Stimulated activated CD4-positive, alpha-beta T cell treated with anti-CD3 and anti-CD28 coated beads, Interleukin-1b, Interleukin-23, amount 100 ng/mL, for 24 hours (primary cell): ENCODE measurements around the gene SGF29.
"Not testable (repeated sequence)": the region's sequence is repeated elsewhere in the genome, so short reads cannot be mapped to it uniquely, and the experiment has no call there.

Source experiments
- DNase-seq, 4 experiments: peaks; one replicate each; pipeline ENCODE4 v3.0.0-alpha.2; 2020; ENCODE audit warnings: low read depth in 4 of 4, low spot score in 1 of 4

SGF29 gene

DNA sequence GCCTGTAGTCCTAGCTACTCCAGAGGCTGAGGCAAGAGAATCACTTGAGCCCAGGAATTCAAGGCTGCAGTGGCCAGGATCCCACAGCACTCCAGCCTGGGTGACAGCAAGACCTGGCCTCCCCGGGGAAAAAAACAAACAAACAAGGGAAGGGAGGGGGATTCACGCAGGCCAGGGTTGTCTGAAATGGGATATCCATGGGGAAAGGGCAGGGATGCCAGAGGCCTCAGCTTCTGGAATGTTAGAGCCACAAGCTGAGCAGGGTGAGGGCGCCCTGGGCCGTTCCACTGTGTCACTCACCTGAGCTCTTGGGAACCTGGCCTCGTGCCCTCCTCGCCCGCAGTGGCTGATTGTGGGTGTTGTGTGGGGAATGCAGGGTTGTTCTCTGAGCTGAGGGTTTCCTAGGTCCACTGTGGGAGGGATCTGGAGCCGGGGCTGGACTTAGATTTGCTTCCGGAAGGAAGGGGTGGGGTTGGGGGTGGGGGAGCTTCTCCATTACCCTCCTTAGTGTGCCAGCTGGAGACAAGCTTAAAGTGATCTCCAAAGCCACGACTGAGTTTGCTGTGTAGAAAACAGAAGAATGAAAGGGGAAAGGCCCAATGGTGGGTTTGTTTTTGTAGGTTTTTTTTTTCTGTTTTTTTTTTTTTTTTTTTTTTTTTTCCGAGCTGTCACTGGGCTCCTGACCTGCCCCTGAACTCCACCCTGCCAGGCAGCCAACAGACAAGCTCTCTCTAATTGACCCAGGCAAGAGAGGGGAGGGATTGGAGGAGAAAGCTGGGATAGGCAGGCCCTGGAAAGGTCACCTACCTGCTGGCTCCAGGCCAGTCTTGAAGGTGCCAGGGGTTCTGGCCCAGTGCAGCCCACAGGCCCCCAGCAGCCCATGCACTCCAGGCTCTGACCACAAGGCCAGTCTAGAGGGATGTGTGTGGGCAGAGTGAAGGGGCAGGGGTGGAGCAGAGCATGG, 56.2 kb downstream of the SGF29 start, which contains the start of gene SULT1A1:
Gene SULT1A1 (minus strand): TSS at position 414 of the 964 bp plus-strand sequence. CDS start 1,189 bp downstream, outside the sequence.
- no peak for DNase-seq

DNA sequence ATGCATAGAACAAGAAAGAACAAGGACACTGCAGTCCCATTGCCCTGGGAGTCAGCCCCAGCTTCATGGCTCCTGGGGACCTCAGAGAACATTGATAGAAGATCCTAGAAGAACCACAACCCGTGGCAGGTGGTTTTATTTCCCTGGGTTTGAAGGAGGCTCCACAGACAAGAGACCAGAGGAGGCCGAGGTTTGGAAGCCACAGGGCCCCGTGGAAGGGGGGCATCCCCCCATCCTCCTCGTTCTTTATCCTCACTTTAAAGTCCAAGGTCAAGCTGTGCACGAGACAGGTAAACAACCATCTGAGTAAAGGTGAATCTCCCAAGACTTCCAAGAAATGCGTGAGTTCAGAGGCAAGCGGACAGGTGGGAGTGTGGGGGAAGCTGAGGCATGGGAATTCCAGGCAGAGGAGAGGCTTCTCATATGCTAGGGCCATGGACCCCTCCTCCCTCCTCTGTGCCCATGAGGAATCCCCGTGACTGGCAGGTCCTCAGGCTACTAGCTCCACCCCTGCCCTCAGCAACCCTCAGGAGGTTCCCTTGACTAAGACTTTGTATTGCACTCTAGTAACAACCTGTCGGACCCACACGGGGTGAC, 57.0 kb downstream of the SGF29 start:
- no peak for DNase-seq

DNA sequence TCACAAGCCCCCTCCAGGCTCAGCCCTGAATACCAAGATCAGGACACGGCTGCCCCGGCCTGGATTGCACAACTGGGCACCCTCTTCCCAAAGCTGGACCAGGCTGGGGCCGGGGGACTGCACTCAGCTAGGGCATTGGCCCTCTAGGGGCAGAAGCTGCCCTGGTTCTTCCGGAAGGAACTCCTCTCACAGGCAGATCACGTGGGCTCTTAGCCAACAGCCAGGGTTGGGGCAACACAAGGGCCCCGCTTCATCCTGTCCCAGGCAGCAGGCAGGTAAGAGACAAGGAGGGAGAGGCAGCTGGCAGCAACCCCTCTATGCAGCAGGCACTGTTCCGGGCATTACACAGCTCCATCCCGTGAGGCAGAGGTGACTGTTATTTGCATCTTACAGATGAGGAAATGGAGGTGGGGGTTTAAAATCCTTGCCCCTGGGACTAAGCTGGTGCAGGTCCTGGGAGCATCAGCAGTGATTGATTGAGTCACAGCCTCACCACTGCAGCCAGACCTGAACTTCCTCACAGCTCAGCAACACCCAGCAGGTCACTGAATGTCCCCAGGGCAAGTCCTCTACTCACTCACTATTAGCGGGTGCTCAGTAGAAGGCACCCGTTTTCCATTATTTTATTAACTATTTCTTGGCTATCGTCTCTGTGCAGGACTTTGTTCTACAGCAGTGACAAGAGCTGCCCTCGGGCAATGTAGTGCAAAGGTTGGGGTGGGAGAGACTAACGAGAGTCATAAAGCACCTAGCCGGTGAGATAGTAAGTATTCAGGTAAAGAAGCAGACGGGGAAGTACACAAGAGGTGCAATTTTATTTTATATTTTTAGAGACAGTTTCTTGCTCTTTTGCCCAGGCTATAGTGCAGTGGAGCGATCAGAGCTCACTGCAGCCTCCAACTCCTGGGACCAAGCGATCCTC, 58.9 kb downstream of the SGF29 start:
- DNase-seq: not testable (repeated sequence)

DNA sequence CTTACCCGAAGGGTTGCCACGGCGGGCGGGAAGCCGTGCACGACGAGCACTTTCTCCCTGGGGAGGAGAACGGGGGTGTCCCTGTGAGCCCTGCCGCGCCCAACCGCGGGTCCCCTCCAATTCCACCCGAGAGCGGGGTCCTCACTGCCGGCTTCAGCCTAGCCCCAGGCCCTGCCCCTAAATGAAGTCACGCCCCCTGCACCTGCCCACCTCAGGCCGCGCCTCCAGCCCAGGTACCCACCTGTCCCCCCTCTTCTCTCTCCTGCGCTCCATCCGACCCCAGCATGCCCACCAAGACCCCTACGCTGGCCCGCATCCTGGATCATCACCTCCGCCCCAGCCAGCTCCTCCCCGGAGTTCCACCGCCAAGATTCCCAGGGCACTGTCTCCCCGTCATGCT, 60.2 kb downstream of the SGF29 start:
- not testable (repeated sequence) for DNase-seq

DNA sequence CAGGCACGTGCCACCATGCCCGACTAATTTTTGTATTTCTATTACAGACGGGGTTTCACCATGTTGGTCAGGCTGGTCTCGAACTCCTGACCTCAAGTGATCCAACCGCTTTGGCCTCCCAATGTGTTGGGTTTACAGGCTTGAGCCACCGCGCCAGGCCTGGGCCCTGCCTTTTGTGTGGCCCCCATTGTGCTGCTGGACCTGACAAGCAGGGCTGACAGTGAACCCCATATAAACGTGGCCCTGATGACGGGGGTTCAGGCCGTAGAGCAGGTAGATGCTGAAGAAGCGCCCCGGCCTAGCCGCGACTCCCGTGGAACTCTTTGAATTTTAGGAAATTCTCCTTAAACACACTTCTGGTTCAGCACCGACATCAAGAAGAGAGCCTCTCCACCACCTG, 60.8 kb downstream of the SGF29 start:
- not testable (repeated sequence) for DNase-seq

DNA sequence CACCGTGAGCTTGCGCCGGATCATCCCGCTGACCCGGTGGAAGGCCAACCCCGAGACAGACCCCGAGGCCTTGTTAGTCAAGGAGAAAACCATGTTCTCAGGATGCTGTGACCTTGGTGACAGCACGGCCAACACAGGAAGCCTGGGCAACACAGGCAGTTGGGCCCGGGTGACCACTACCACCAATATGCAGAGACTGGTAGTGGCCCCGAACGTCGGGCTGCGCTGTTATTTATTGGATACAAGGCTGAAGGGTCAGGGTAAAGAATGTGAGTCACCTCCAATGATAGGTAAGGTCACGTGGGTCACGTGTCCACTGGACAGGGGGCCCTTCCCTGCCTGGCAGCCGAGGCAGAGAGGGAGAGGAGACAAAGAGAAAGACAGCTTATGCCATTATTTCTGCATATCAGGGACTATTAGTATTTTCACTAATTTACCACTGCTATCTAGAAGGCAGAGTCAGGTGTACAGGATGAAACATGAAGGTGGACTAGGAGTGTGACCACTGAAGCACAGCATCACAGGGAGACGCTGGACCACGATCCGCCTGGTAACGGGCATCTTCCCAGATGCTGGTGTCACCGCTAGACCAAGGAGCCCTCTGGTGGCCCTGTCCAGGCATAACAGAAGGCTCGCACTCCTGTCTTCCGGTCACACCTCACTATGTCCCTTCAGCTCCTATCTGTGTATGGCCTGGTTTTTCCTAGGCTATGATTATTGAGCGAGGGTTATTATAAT, 61.9 kb downstream of the SGF29 start:
- not testable (repeated sequence) for DNase-seq

DNA sequence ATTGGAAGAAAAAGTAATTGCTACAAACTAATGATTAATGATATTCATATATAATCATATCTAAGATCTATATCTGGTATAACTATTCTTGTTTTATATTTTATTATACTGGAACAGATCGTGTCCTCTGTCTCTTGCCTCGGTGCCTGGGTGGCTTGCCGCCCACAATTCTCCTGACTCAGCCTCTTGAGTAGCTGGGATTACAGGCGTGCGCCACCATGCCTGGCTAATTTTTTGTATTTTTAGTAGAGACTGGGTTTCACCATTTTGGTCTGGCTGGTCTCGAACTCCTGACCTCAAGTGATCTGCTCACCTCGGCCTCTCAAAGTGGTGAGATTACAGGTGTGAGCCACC, 62.5 kb downstream of the SGF29 start:
- DNase-seq: not testable (repeated sequence)

DNA sequence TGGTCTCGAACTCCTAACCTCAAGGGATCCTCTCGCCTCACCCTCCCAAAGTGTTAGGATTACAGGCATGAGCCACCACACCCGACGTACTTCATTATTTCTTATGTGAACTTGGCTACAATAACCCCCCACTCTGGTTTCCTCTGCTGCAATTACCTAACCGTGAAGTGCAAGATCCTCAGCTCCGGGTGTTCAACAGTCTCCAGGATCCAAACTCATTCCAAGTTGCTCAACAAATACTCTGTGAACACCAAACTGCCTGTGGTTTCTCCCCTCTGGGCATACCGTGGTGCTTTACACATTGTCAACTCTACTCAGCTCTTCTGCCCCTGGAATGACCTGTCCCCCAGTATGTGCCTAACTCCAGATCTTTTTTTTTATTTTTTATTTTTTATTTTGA, 62.9 kb downstream of the SGF29 start:
- no peak for DNase-seq

DNA sequence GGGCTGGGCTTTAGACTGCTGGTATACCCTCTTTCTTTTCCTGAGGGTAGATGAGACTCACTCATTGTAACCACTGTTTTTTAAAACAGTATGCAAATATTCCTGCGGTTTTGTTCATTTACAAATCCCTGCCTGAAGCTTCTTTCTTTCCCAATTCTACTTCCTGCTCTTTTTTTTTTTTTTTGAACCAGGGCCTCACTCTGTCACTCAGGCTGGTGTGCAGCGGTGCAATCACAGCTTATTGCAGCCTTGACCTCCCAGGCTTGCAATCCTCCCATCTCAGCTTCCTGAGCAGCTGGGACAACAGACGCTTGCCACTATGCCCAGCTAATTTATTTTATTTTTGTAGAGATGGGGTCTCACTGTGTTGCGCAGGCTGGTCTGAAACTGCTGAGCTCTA, 64.2 kb downstream of the SGF29 start:
- no peak for DNase-seq

DNA sequence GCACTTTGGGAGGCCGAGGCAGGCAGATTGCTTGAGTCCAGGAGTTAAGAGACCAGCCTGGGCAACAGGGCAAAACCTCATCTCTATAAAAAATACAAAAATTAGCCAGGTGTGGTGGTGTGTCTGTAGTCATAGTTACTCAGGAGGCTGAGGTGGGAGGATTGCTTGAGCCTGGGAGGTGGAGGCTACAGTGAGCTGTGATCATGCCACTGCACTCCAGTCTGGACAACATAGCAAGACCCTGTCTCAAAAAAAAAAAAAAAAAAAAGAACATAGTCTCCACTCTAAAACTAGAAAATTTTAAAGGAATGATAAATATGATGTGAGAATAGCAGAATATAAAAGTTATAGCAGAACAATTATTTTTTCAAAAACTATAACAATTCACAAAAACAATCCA, 66.6 kb downstream of the SGF29 start:
- DNase-seq: not testable (repeated sequence)

DNA sequence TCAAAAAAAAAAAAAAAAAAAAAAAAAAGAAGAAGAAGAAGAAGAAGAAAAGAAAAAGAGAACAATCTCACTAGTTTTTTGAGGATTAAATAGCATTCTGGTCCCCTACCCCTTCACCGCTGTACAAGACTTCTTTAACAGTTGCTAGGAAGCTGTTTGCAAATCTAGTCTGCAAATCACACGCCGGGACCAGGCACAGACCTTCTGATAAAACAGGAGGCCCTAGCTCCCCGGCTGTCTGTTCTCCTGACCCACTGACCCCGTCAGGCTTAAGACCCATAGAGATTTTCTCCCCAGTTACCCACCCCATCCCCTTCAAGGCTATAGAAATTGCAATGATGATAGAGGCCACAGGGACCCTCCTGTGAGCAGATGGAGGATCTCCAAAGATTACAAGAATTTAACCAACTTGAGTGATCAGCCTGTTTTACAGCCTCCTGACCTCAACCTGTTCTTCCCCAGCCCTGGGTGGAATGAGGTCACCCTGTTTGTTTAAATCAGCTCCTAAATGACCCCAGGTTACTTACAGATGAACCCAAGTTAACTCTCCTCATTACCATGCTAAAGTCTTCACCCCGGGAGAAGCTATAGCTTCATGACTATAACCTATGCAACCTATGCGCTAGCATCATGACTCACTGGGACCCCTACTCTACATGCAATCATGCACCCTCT, 67.9 kb downstream of the SGF29 start:
- no peak for DNase-seq

DNA sequence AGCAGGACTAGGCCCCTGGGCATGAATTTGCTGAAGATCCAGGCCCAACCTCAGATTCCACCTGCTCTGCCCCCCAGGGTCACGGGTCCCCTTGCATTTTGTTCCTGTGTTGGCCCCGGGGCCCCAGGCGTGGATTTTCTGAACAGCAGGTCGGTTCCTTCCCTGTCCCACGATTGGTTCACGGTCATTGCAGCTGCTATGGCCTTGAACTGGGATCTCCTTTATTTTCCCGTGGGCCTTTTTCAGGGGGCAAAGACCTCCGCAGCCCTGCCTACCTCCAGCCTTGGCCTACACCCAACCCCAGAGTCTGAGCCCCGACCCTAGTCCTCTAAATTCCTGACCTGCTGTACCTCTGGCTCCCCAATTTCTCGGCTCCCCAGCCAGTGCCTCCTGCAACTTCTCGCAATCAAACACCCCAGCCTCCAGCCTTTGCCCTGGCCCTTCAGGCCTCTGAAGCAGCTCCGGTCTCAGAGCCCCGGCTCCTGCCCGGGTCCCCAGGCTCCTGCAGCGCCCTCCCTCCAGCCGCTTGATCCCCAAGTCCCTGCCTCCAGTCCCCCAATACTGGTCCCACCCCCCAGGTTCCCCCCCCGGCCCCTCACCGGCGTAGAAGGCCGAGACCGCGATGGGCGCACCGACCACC, 68.9 kb downstream of the SGF29 start:
- not testable (repeated sequence) for DNase-seq

DNA sequence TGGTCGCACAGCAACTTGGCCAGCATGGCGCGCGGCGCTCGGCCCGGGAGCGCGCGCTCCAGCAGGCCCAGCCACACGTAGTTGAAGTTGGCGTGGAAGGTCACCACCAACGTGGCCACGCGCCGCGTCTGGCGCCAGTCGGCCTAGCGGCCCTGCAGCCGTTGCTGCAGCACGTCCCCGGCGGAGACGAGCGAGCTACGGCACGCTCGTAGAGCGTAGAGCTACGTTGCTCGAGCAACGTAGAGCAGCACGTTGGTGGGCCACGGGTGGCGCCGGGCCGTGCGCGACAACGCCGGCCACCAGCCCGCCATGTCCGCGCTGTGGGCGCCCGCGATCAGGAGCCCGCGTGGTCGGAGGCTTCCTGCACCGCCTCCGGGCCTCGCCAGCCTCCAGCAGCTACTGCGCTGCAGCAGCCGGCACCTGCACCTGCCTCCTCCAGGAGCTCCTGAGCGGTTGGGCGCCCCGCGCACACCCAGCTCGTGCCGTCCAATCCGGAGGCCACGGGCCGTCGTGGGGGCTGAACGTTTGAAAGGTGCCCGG, 69.5 kb downstream of the SGF29 start:
- DNase-seq: peak; percentile 20 to 70 (median 46)

DNA sequence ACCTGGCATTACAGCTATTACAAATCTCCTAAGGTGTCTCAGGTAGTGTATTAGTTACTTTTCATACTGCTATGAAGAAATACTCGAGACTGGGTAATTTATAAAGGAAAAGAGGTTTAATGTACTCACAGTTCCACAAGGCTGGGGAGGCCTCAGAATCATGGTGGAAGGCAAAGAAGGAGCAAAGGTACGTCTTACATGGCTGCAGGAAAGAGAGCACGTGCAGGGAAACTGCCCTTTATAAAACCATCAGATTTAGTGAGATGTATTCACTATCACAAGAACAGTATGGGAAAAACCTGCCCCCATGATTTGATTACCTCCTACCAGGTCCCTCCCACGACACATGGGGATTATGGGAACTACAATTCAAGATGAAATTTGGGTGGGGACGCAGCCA, 77.2 kb downstream of the SGF29 start:
- DNase-seq: not testable (repeated sequence)

DNA sequence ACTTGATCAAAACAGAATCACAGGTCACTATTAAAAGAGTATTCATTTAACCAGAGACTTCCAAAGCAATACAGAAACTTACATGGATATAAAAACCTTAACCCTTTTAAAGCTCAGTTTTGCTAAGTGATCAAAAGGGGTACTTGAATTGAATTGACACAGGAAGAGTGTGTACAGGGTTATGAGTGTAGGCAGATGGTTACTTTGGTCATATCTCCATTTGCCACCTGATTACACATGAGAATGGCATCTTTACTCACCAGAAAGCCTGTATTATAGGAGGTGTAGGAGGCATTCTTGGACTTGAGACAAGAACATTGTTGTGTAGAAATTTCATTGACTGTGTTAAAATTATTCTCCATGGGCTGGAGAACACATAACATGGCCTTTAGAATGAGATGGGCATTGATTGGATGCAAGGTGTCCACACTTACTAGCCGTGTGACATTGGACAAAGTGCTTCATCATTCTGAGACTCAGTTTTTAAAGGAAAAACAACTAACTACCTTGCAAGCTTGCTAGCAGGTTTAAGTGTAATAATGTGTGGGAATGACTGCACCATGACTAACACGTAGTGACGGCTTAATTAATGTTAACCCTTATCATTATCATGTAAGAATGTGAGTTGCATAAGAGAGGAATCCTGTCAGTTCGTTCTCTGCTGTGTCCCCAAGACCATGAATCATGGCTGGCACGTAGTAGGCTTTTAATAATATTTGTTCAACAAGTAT, 82.5 kb downstream of the SGF29 start:
- not testable (repeated sequence) for DNase-seq

DNA sequence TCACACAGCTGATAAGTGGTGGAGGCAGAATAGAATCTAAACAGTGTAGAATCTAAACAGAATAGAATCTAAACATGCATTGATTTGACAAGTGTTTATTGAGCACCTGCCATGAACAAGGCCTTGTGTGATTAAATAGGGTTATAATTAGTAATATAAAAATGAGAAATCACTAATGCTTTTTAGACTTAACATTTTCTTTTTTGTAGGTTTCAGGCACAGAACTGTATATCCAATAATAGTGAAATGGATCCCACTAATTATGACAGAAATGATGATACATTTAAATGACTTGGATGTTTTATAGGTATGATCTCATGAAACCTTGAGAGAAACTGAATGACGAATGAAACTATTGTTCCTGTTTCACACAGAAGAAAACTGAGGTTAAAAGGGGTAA, 84.0 kb downstream of the SGF29 start, which contains the start of gene NPIPB8:
Gene NPIPB8 (plus strand): TSS at position 301 of the 400 bp plus-strand sequence. CDS start 296 bp downstream, outside the sequence.
- DNase-seq: not testable (repeated sequence)

DNA sequence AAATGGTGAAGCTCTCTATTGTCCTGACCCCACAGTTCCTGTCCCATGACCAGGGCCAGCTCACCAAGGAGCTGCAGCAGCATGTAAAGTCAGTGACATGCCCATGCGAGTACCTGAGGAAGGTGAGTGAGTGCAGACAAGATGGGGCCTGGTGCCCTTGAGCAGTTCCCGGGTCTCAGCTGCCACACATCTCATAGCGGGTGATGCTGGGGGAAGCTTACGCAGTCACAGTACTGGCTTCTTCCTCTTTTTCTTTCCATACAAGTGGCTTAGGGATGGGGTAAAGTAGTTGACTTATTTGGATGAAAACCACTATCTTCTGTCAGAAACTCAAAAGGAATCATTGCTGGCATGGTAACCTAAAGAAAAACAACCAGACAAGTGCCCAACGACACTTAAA, 84.6 kb downstream of the SGF29 start:
- DNase-seq: not testable (repeated sequence)

DNA sequence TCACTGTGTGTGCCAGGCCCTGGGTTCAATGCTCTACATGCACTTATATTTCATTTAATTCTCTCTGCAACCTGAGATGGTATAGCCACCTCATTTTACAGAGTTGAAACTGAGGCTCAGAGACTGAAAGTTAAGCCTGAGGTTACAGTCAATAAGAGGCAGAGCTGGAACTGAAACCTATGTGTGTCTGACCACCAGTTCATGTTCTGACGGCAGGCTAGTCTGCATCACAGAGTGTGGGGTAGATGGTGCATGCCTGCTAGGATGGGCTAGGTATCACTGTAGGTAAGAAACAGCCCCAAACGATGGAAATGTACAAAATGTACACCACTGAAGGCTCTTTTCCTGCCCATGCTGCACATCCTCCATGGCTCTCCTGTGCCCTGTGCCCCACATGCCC, 86.2 kb downstream of the SGF29 start:
- not testable (repeated sequence) for DNase-seq
